HG03432 (cell line): ENCODE data around the gene GPR141.
"Not testable (repeated sequence)": the region's sequence is repeated elsewhere in the genome, so short reads cannot be mapped to it uniquely, and the experiment has no call there.

Experiments used
- ATAC-seq: cut with Tn5 transposase; IDR thresholded peaks from one replicate; pipeline ENCODE4 v1.9.1; 2021; ENCODE audit warnings: mild to moderate bottlenecking, moderate library complexity; ENCODE audit not compliant: unreplicated experiment

The GPR141 gene

GRCh38 chr7:37684927-37685326 lies 1.4 kb downstream of the GPR141 start:
- no peak for ATAC-seq

GRCh38 chr7:37686556-37687345 lies 3.2 kb downstream of the GPR141 start:
- no peak for ATAC-seq

GRCh38 chr7:37690206-37690605 lies 6.6 kb downstream of the GPR141 start:
- no peak for ATAC-seq

GRCh38 chr7:37694208-37695094 lies 10.9 kb downstream of the GPR141 start:
- no peak for ATAC-seq

GRCh38 chr7:37698276-37698675 lies 14.7 kb downstream of the GPR141 start:
- ATAC-seq = no peak

GRCh38 chr7:37698782-37699181 lies 15.2 kb downstream of the GPR141 start:
- ATAC-seq = no peak

GRCh38 chr7:37701769-37702168 lies 18.2 kb downstream of the GPR141 start:
- ATAC-seq = no peak

- no peak for ATAC-seq
These were observed 19.8 kb downstream of the GPR141 start for GRCh38 chr7:37703361-37703760.

GRCh38 chr7:37704328-37704833 lies 20.8 kb downstream of the GPR141 start:
- ATAC-seq = not testable (repeated sequence)

- ATAC-seq = no peak
These were observed 22.4 kb downstream of the GPR141 start for GRCh38 chr7:37705976-37706375.

GRCh38 chr7:37706804-37707203 lies 23.2 kb downstream of the GPR141 start:
- ATAC-seq = no peak

GRCh38 chr7:37707754-37708485 lies 24.4 kb downstream of the GPR141 start:
- no peak for ATAC-seq

GRCh38 chr7:37709631-37710509 lies 26.3 kb downstream of the GPR141 start:
- peak; percentile 98 for ATAC-seq

GRCh38 chr7:37713613-37714012 lies 30.0 kb downstream of the GPR141 start:
- no peak for ATAC-seq

GRCh38 chr7:37714606-37715005 lies 31.0 kb downstream of the GPR141 start:
- no peak for ATAC-seq

GRCh38 chr7:37718585-37718984 lies 35.0 kb downstream of the GPR141 start:
- ATAC-seq = peak; percentile 72

GRCh38 chr7:37719077-37719476 lies 35.5 kb downstream of the GPR141 start:
- peak; percentile 93 for ATAC-seq

GRCh38 chr7:37724732-37725131 lies 41.2 kb downstream of the GPR141 start:
- ATAC-seq = no peak

GRCh38 chr7:37726016-37726415 lies 42.5 kb downstream of the GPR141 start:
- ATAC-seq = no peak

GRCh38 chr7:37728747-37729146 lies 45.2 kb downstream of the GPR141 start:
- peak; percentile 71 for ATAC-seq
